IPS DF 6.9 (cell line): ENCODE results near the gene DCPS.

Experiments
- DNase-seq: peaks from one replicate; pipeline ENCODE4 v3.0.0-alpha.2; 2013; ENCODE audit warnings: low read depth, low spot score
- H3K27ac ChIP-seq: one replicate; pipeline ENCODE4 v1.5.1; 2013; ENCODE audit warnings: low read length, control low read depth
- H3K27me3 ChIP-seq: 2 replicates; pipeline ENCODE4 v1.6.1; 2013; ENCODE audit warnings: mild to moderate bottlenecking, low read length; ENCODE audit not compliant: control insufficient read depth, insufficient read depth
- H3K36me3 ChIP-seq: 2 replicates; pipeline ENCODE4 v1.6.1; 2013; ENCODE audit warnings: low read length; ENCODE audit not compliant: control insufficient read depth, insufficient read depth
- H3K4me1 ChIP-seq: 2 replicates; pipeline ENCODE4 v1.6.1; 2013; ENCODE audit warnings: low read length; ENCODE audit not compliant: control insufficient read depth, insufficient read depth
- H3K4me3 ChIP-seq: 2 replicates; pipeline ENCODE4 v1.5.1; 2013; ENCODE audit warnings: mild to moderate bottlenecking, low read length
- H3K9me3 ChIP-seq: 2 replicates; pipeline ENCODE4 v1.6.1; 2013; ENCODE audit warnings: low read length, inconsistent platforms; ENCODE audit not compliant: control insufficient read depth, insufficient read depth
- WGBS: extraction: QIAGEN DNeasy Blood & Tissue Kit; methylation state at CpG from one replicate; pipeline ENCODE4 v1.1.7; 2013; ENCODE audit warnings: mixed read lengths, missing lambda C conversion rate; ENCODE audit not compliant: insufficient read length, insufficient coverage; 5-methylcytosine and 5-hydroxymethylcytosine counted together

Gene DCPS

GRCh38 chr11:126327281-126328000 lies 23.6 kb downstream of the DCPS start:
- Histone ChIP-seq H3K27me3 (no peaks in the 10 kb centered on the region), H3K36me3 (0 out of 2 replicates have a peak, but pooled peaks cover 3% of the 10 kb centered on the region), H3K4me3 (no peak overlapping the region), H3K27ac (no peak overlapping the region), H3K4me1 (no peaks in the 10 kb centered on the region), H3K9me3 (no peaks in the 10 kb centered on the region)
- no peak for DNase-seq
- no CpG with 5 or more reads among the region's 17 CpGs for WGBS

- Histone ChIP-seq H3K36me3 (0 out of 2 replicates have a peak, but pooled peaks cover 3% of the 10 kb centered on the region), H3K27ac (no peak overlapping the region), H3K9me3 (no peaks in the 10 kb centered on the region), H3K4me1 (no peaks in the 10 kb centered on the region), H3K4me3 (no peak overlapping the region), H3K27me3 (no peaks in the 10 kb centered on the region)
- no peak for DNase-seq
- no CpG with 5 or more reads among the region's 20 CpGs for WGBS
Observed at GRCh38 chr11:126328001-126328390, 24.1 kb downstream of the DCPS start.

GRCh38 chr11:126328444-126328843 lies 24.6 kb downstream of the DCPS start:
- H3K27me3 ChIP-seq = no peaks in the 10 kb centered on the region
- DNase-seq = no peak
- H3K4me3 ChIP-seq = no peak overlapping the region
- 0 out of 2 replicates have a peak, but pooled peaks cover 3% of the 10 kb centered on the region for H3K36me3 ChIP-seq
- H3K9me3 ChIP-seq = no peaks in the 10 kb centered on the region
- no peaks in the 10 kb centered on the region for H3K4me1 ChIP-seq
- no peak overlapping the region for H3K27ac ChIP-seq
- WGBS = no CpG with 5 or more reads among the region's 12 CpGs

GRCh38 chr11:126328938-126329643 lies 25.2 kb downstream of the DCPS start:
- no peak for DNase-seq
- no peaks in the 10 kb centered on the region for H3K27me3 ChIP-seq
- no peak overlapping the region for H3K27ac ChIP-seq
- no peak overlapping the region for H3K4me3 ChIP-seq
- H3K36me3 ChIP-seq = 0 out of 2 replicates have a peak, but pooled peaks cover 3% of the 10 kb centered on the region
- WGBS = no CpG with 5 or more reads among the region's 9 CpGs
- no peaks in the 10 kb centered on the region for H3K9me3 ChIP-seq
- H3K4me1 ChIP-seq = no peaks in the 10 kb centered on the region

GRCh38 chr11:126329644-126330211 lies 25.9 kb downstream of the DCPS start:
- WGBS = no CpG with 5 or more reads among the region's 11 CpGs
- Histone ChIP-seq H3K27ac (no peak overlapping the region), H3K4me3 (no peak overlapping the region), H3K4me1 (no peaks in the 10 kb centered on the region), H3K27me3 (no peaks in the 10 kb centered on the region), H3K36me3 (0 out of 2 replicates have a peak, but pooled peaks cover 3% of the 10 kb centered on the region), H3K9me3 (no peaks in the 10 kb centered on the region)
- no peak for DNase-seq

- no peaks in the 10 kb centered on the region for H3K27me3 ChIP-seq
- DNase-seq = no peak
- H3K4me1 ChIP-seq = no peaks in the 10 kb centered on the region
- 0 out of 2 replicates have a peak, but pooled peaks cover 3% of the 10 kb centered on the region for H3K36me3 ChIP-seq
- H3K27ac ChIP-seq = no peak overlapping the region
- no CpG with 5 or more reads among the region's 13 CpGs for WGBS
- H3K4me3 ChIP-seq = no peak overlapping the region
- H3K9me3 ChIP-seq = no peaks in the 10 kb centered on the region
Observed at GRCh38 chr11:126331286-126331685, 27.4 kb downstream of the DCPS start.

GRCh38 chr11:126332221-126332711 lies 28.4 kb downstream of the DCPS start:
- Histone ChIP-seq H3K27me3 (no peaks in the 10 kb centered on the region), H3K4me1 (peaks cover 2% of the 10 kb centered on the region; the same call in 1 of the 2 replicates), H3K27ac (no peak overlapping the region), H3K36me3 (0 out of 2 replicates have a peak, but pooled peaks cover 3% of the 10 kb centered on the region), H3K4me3 (no peak overlapping the region), H3K9me3 (no peaks in the 10 kb centered on the region)
- WGBS = no CpG with 5 or more reads among the region's 5 CpGs
- DNase-seq = no peak

- Histone ChIP-seq H3K9me3 (no peaks in the 10 kb centered on the region), H3K4me1 (peaks cover 2% of the 10 kb centered on the region; the same call in 1 of the 2 replicates), H3K27ac (no peak overlapping the region), H3K36me3 (0 out of 2 replicates have a peak, but pooled peaks cover 3% of the 10 kb centered on the region), H3K4me3 (no peak overlapping the region), H3K27me3 (no peaks in the 10 kb centered on the region)
- no peak for DNase-seq
- whole genome bisulfite sequencing = no CpG with 5 or more reads among the region's 7 CpGs
Observed at GRCh38 chr11:126333142-126333541, 29.3 kb downstream of the DCPS start.

- Histone ChIP-seq H3K4me1 (peaks cover 2% of the 10 kb centered on the region; the same call in 1 of the 2 replicates), H3K27me3 (no peaks in the 10 kb centered on the region), H3K9me3 (no peaks in the 10 kb centered on the region), H3K27ac (no peak overlapping the region), H3K4me3 (no peak overlapping the region), H3K36me3 (0 out of 2 replicates have a peak, but pooled peaks cover 3% of the 10 kb centered on the region)
- no peak for DNase-seq
- no CpG with 5 or more reads among the region's 6 CpGs for WGBS
Observed at GRCh38 chr11:126334659-126335462, 31.0 kb downstream of the DCPS start.

GRCh38 chr11:126335463-126335760 lies 31.6 kb downstream of the DCPS start:
- no CpG with 5 or more reads among the region's 5 CpGs for WGBS

More at GRCh38 chr11:126335463-126335760, 31.6 kb downstream of the DCPS start:
- Histone ChIP-seq H3K9me3 (no peaks in the 10 kb centered on the region), H3K27me3 (no peaks in the 10 kb centered on the region), H3K4me1 (peaks cover 2% of the 10 kb centered on the region; the same call in 1 of the 2 replicates), H3K27ac (no peak overlapping the region), H3K36me3 (0 out of 2 replicates have a peak, but pooled peaks cover 3% of the 10 kb centered on the region), H3K4me3 (no peak overlapping the region)
- no peak for DNase-seq
